GM10266 (cell line): ENCODE results near the gene PCNT.
"Not testable (repeated sequence)": the region's sequence is repeated elsewhere in the genome, so short reads cannot be mapped to it uniquely, and the experiment has no call there.

ENCODE experiments used
- DNase-seq: peaks from one replicate; pipeline ENCODE4 v3.0.0; 2012; ENCODE audit errors: extremely low spot score
- CTCF ChIP-seq: IDR thresholded peaks from 2 replicates; pipeline ENCODE4 v1.5.1; 2012; ENCODE audit warnings: mild to moderate bottlenecking, low read depth; ENCODE audit not compliant: control insufficient read depth, insufficient read depth; ENCODE audit errors: missing control alignments

PCNT gene

GRCh38 chr21:46401186-46401910 is 77.4 kb downstream of the PCNT start:
- TF ChIP-seq CTCF: no peak

GRCh38 chr21:46402421-46402820 is 78.5 kb downstream of the PCNT start:
- peak; percentile 16 for TF ChIP-seq CTCF
- DNase-seq: no peak

More at GRCh38 chr21:46401186-46401910, 77.4 kb downstream of the PCNT start:
- no peak for DNase-seq

- not testable (repeated sequence) for DNase-seq
Observed at GRCh38 chr21:46403234-46403811, 79.4 kb downstream of the PCNT start.

GRCh38 chr21:46404306-46404705 is 80.3 kb downstream of the PCNT start:
- TF ChIP-seq CTCF: no peak
- DNase-seq: no peak

- TF ChIP-seq CTCF: no peak
- DNase-seq: no peak
Observed at GRCh38 chr21:46406001-46406400, 82.0 kb downstream of the PCNT start.

- no peak for TF ChIP-seq CTCF
- no peak for DNase-seq
Observed at GRCh38 chr21:46409641-46410406, 85.9 kb downstream of the PCNT start.

- no peak for DNase-seq
- no peak for TF ChIP-seq CTCF
Observed at GRCh38 chr21:46410516-46410915, 86.6 kb downstream of the PCNT start.
